B cell (primary cell): Measurements from ENCODE around the gene TCIRG1. TPM values are rescaled to one million over a fixed set of nuclear protein-coding genes. Genes with fewer than 3 reads are reported as not detected.

ENCODE experiments used
- ATAC-seq: fragments of 200-7000 bp; cut with Tn5 transposase; one replicate; pipeline ENCODE4 v1.10.0; 2021; ENCODE audit warnings: low read depth, mild to moderate bottlenecking, moderate number of reproducible peaks, moderate library complexity
- CTCF ChIA-PET: fragments of 350-600 bp; sonication (Branson Sonifier 250); formaldehyde crosslinking; loops from one replicate; lab custom pipeline; 2021; ENCODE audit warnings: antibody characterized with exemption, inconsistent platforms; lab: Charles Lee
- POLR2A ChIA-PET: fragments of 350-600 bp; sonication (Branson Sonifier 250); formaldehyde crosslinking; loops from one replicate; lab custom pipeline; 2021; ENCODE audit warnings: antibody characterized with exemption; lab: Charles Lee
- DNase-seq: peaks from one replicate; pipeline ENCODE4 v3.0.0; 2013
- H2AFZ ChIP-seq: 2 replicates; pipeline ENCODE4 v1.6.1; 2012; ENCODE audit warnings: mild to moderate bottlenecking, low read depth, low read length; ENCODE audit not compliant: insufficient read depth, poor library complexity, severe bottlenecking
- H3K27ac ChIP-seq, 2 donors: 1 replicate in 1 of 2; 2 replicates in 1 of 2; pipeline ENCODE4 v1.5.1; 2012 to 2013; ENCODE audit warnings: low read length in 2 of 2, mild to moderate bottlenecking in 2 of 2, moderate library complexity in 1 of 2
- H3K27me3 ChIP-seq, 4 experiments: fragments of 200-600 bp in 1 of 4; sonication (generic) in 1 of 4; replicated peaks in 1 of 4; 1 replicate in 2 of 4; 2 replicates in 2 of 4; pipeline versions ENCODE4 v1.6.1 to v1.7.0; 2013 to 2016; ENCODE audit warnings: low read length in 3 of 4, mild to moderate bottlenecking in 2 of 4, mixed read lengths in 1 of 4, moderate library complexity in 1 of 4; ENCODE audit not compliant: insufficient read depth in 4 of 4, control insufficient read depth in 3 of 4; ENCODE audit errors: control extremely low read depth in 1 of 4
- H3K36me3 ChIP-seq, 2 experiments: replicated peaks in 1 of 2; 1 replicate in 1 of 2; 2 replicates in 1 of 2; pipeline versions ENCODE4 v1.6.1 to v1.7.1; 2013; ENCODE audit warnings: low read length in 1 of 2; ENCODE audit not compliant: insufficient read depth in 2 of 2, control insufficient read depth in 1 of 2; ENCODE audit errors: control extremely low read depth in 1 of 2, extremely low read depth in 1 of 2
- H3K4me1 ChIP-seq, 2 donors: fragments of 200-600 bp in 1 of 2; sonication (generic) in 1 of 2; 1 replicate in 1 of 2; 2 replicates in 1 of 2; pipeline versions ENCODE4 v1.5.1 to v1.6.1; 2013 to 2017; ENCODE audit warnings: low read length in 2 of 2; ENCODE audit not compliant: control insufficient read depth in 2 of 2, insufficient read depth in 2 of 2
- H3K4me2 ChIP-seq: replicated peaks from 2 replicates; pipeline ENCODE3; 2012; ENCODE audit warnings: mild to moderate bottlenecking, low read depth, low read length; ENCODE audit not compliant: poor library complexity, severe bottlenecking
- H3K4me3 ChIP-seq, 5 experiments: fragments of 200-600 bp in 1 of 5; sonication (generic) in 1 of 5; 1 replicate in 3 of 5; 2 replicates in 2 of 5; pipeline versions ENCODE4 v1.5.1 to v1.7.0; 2011 to 2016; ENCODE audit warnings: low read length in 4 of 5, mild to moderate bottlenecking in 4 of 5, low read depth in 2 of 5, control low read depth in 1 of 5, moderate library complexity in 1 of 5; ENCODE audit not compliant: insufficient read depth in 1 of 5; ENCODE audit errors: control extremely low read depth in 1 of 5, extremely low read depth in 1 of 5
- H3K79me2 ChIP-seq: fragments of 200-600 bp; sonication (generic); one replicate; pipeline ENCODE4 v1.6.0; 2016; ENCODE audit warnings: low read length; ENCODE audit not compliant: control insufficient read depth, insufficient read depth
- H3K9ac ChIP-seq: fragments of 200-600 bp; sonication (generic); 2 replicates; pipeline ENCODE4 v1.6.1; 2017; ENCODE audit warnings: mild to moderate bottlenecking, low read length, moderate library complexity
- H3K9me3 ChIP-seq, 3 donors: one replicate each; pipeline versions ENCODE4 v1.6.1 to v1.7.1; 2013; ENCODE audit warnings: low read length in 2 of 3; ENCODE audit not compliant: control insufficient read depth in 2 of 3, insufficient read depth in 1 of 3; ENCODE audit errors: control extremely low read depth in 1 of 3
- H4K20me1 ChIP-seq: 2 replicates; pipeline ENCODE4 v1.6.0; 2012; ENCODE audit warnings: mild to moderate bottlenecking, low read length; ENCODE audit not compliant: insufficient read depth, control insufficient read depth, poor library complexity, severe bottlenecking
- H3K27ac Mint-ChIP-seq: one replicate; pipeline ENCODE4 v1.8.0; 2021; ENCODE audit warnings: mixed read lengths
- H3K27me3 Mint-ChIP-seq: one replicate; pipeline ENCODE4 v1.8.0; 2021; ENCODE audit warnings: mixed read lengths
- H3K4me1 Mint-ChIP-seq: one replicate; pipeline ENCODE4 v1.8.0; 2021; ENCODE audit warnings: mixed read lengths
- H3K4me3 Mint-ChIP-seq: one replicate; pipeline ENCODE4 v1.8.0; 2021; ENCODE audit warnings: mixed read lengths
- H3K9me3 Mint-ChIP-seq: one replicate; pipeline ENCODE4 v1.8.0; 2022; ENCODE audit warnings: mixed read lengths; ENCODE audit not compliant: insufficient read depth
- CTCF ChIP-seq: fragments of 200-600 bp; IDR thresholded peaks from one replicate; pipeline ENCODE4 v1.8.0; 2022; ENCODE audit warnings: antibody characterized with exemption, mild to moderate bottlenecking
- EZH2 ChIP-seq: IDR thresholded peaks from 2 replicates; pipeline ENCODE4 v1.6.1; 2012; ENCODE audit warnings: borderline replicate concordance, low read depth, mild to moderate bottlenecking, moderate library complexity, low read length; ENCODE audit not compliant: insufficient read depth, poor library complexity, severe bottlenecking
- WGBS: methylation state at CpG from one replicate; pipeline ENCODE4 v1.1.5; 2013; ENCODE audit warnings: missing lambda C conversion rate; ENCODE audit not compliant: insufficient coverage; 5-methylcytosine and 5-hydroxymethylcytosine counted together
- intact Hi-C: fragments of 100-400 bp; cut with micrococcal nuclease; formaldehyde crosslinking; loops from one replicate; pipeline ENCODE4 v1.10.0; 2022
- polyA plus RNA-seq: library from polyadenylated mRNA; depleted of rRNA; stranded (reverse); fragments of >200 nt; gene quantifications from 2 replicates; pipeline ENCODE4 v1.2.3, GENCODE V29; 2012
- total RNA-seq, 2 donors: library from RNA; stranded (reverse); fragments of 120-200 nt in 1 of 2; gene quantifications; 1 replicate in 1 of 2; 2 replicates in 1 of 2; pipeline versions ENCODE4 v1.2.3 to v1.2.4, GENCODE V29; 2013 to 2022

Gene TCIRG1
- total and polyA plus RNA-seq, 2 donors (not counting 1 experiment from before 2014, with no cell fraction given), result 305 to 725 TPM

- Histone ChIP-seq H3K4me2 (no peak overlapping the region), H3K4me1 (peaks cover 9 to 10% of the 10 kb centered on the region in 2 donors), H3K27me3 (no peaks in the 10 kb centered on the region), H3K4me3 (no peak overlapping the region), H3K9me3 (no peaks in the 10 kb centered on the region), H4K20me1 (no peaks in the 10 kb centered on the region), H3K9ac (no peak overlapping the region), H3K36me3 (peaks cover 0 to 2% of the 10 kb centered on the region in 2 experiments), H3K27ac (no peak overlapping the region), H3K79me2 (peaks cover 3% of the 10 kb centered on the region), H2AFZ (no peak overlapping the region)
- no peaks in the 10 kb centered on the region for H3K9me3 Mint-ChIP-seq
- ATAC-seq, result no peak
- ChIA-PET POLR2A (no interaction called here), CTCF (no interaction called here)
- no peak overlapping the region for H3K4me3 Mint-ChIP-seq
- no peak for TF ChIP-seq EZH2
- TF ChIP-seq CTCF, result no peak
- no peak overlapping the region for H3K27ac Mint-ChIP-seq
- intact Hi-C loops, result no loop called here
- peaks cover 12% of the 10 kb centered on the region for H3K4me1 Mint-ChIP-seq
- no peak for DNase-seq
- WGBS, result 100% methylated on average over 6 of the region's 9 CpGs
- H3K27me3 Mint-ChIP-seq, result no peaks in the 10 kb centered on the region
These were observed 42.9 kb downstream of the TCIRG1 start for GRCh38 chr11:68081691-68082090.

GRCh38 chr11:68082481-68082880 is 43.7 kb downstream of the TCIRG1 start:
- Mint-ChIP-seq H3K9me3 (no peaks in the 10 kb centered on the region), H3K27me3 (no peaks in the 10 kb centered on the region), H3K27ac (no peak overlapping the region), H3K4me1 (peaks cover 9% of the 10 kb centered on the region), H3K4me3 (no peak overlapping the region)
- Histone ChIP-seq H3K36me3 (peaks cover 0 to 2% of the 10 kb centered on the region in 2 experiments), H3K4me1 (peaks cover 8 to 9% of the 10 kb centered on the region in 2 donors), H3K9ac (no peak overlapping the region), H3K4me3 (no peak overlapping the region), H3K4me2 (no peak overlapping the region), H3K27me3 (no peaks in the 10 kb centered on the region), H3K27ac (no peak overlapping the region), H2AFZ (no peak overlapping the region), H3K79me2 (peaks cover 5% of the 10 kb centered on the region), H4K20me1 (no peaks in the 10 kb centered on the region), H3K9me3 (no peaks in the 10 kb centered on the region)
- TF ChIP-seq EZH2, result no peak
- no peak for TF ChIP-seq CTCF
- POLR2A ChIA-PET, result no interaction called here
- no CpG with 5 or more reads among the region's 3 CpGs for WGBS
- intact Hi-C loops, result no loop called here
- DNase-seq (no peak), ATAC-seq (no peak)
- CTCF ChIA-PET, result interaction anchor here (1.5 kb wide), 1 partner anchor 74 kb away, joined by 3 read pairs; no protein-coding TSS in a partner anchor
